C1 segment of cervical spinal cord (tissue), 14 donors: ENCODE measurements around the gene CLDN5.
A peak's percentile ranks its signal among the peaks of the same experiment; 100 is the strongest.

ENCODE experiments used
- DNase-seq, 14 donors: peaks; one replicate each; lab custom pipeline; 2025; lab: John Stamatoyannopoulos, UW

Gene CLDN5

GRCh38 chr22:19524170-19525115 is at the start of gene CLDN5:
Gene CLDN5, minus strand, starts transcription at chr22:19524410. Its CDS starts 155 bp downstream, at chr22:19524255.
- peak in 1 of 14 donors; percentile 53 for DNase-seq

GRCh38 chr22:19571995-19572394 is 47.8 kb upstream of the CLDN5 start:
- no peak for DNase-seq

GRCh38 chr22:19571207-19571795 is 47.1 kb upstream of the CLDN5 start:
- DNase-seq = no peak

GRCh38 chr22:19569976-19570375 is 45.8 kb upstream of the CLDN5 start:
- no peak for DNase-seq

GRCh38 chr22:19569276-19569640 is 45.0 kb upstream of the CLDN5 start:
- DNase-seq = no peak

- DNase-seq = no peak
Observed at GRCh38 chr22:19568337-19569275, 44.4 kb upstream of the CLDN5 start.

GRCh38 chr22:19567157-19568009 is 43.2 kb upstream of the CLDN5 start:
- no peak for DNase-seq

- DNase-seq = no peak
Observed at GRCh38 chr22:19566279-19567156, 42.3 kb upstream of the CLDN5 start.

GRCh38 chr22:19565382-19566278 is 41.4 kb upstream of the CLDN5 start:
- DNase-seq = no peak

- no peak for DNase-seq
Observed at GRCh38 chr22:19559956-19560355, 35.7 kb upstream of the CLDN5 start.

GRCh38 chr22:19559324-19559811 is 35.2 kb upstream of the CLDN5 start:
- DNase-seq = no peak

- no peak for DNase-seq
Observed at GRCh38 chr22:19556963-19557545, 32.8 kb upstream of the CLDN5 start.

- DNase-seq = no peak
Observed at GRCh38 chr22:19555651-19556050, 31.4 kb upstream of the CLDN5 start.

- DNase-seq = no peak
Observed at GRCh38 chr22:19554834-19555404, 30.7 kb upstream of the CLDN5 start.

GRCh38 chr22:19553201-19553600 is 29.0 kb upstream of the CLDN5 start:
- DNase-seq = no peak

- DNase-seq = no peak
Observed at GRCh38 chr22:19550382-19550781, 26.2 kb upstream of the CLDN5 start.

- DNase-seq = no peak
Observed at GRCh38 chr22:19549428-19549827, 25.2 kb upstream of the CLDN5 start.

- DNase-seq = no peak
Observed at GRCh38 chr22:19548964-19549363, 24.8 kb upstream of the CLDN5 start.
